MG63 (cell line): ENCODE results near the gene CTXND1. TPM values are rescaled to one million over a fixed set of nuclear protein-coding genes. Genes with fewer than 3 reads are reported as not detected.
A peak's percentile ranks its signal among the peaks of the same experiment; 100 is the strongest.

ENCODE experiments used
- DNase-seq: peaks from one replicate; pipeline ENCODE4 v3.0.0-alpha.2; 2020
- H3K27me3 ChIP-seq: fragments of 250-450 bp; sonication (Bioruptor Pico); 2 replicates; pipeline ENCODE4 v1.5.1; 2020; ENCODE audit warnings: mild to moderate bottlenecking, moderate library complexity
- H3K36me3 ChIP-seq: fragments of 250-450 bp; sonication (Bioruptor Pico); 2 replicates; pipeline ENCODE4 v1.5.1; 2020; ENCODE audit warnings: mild to moderate bottlenecking, moderate library complexity
- H3K4me3 ChIP-seq: fragments of 250-450 bp; sonication (Bioruptor Pico); 2 replicates; pipeline ENCODE4 v1.5.1; 2020; ENCODE audit warnings: mild to moderate bottlenecking, moderate library complexity
- H3K9me3 ChIP-seq: fragments of 250-450 bp; sonication (Bioruptor Pico); 2 replicates; pipeline ENCODE4 v1.5.1; 2020; ENCODE audit warnings: mild to moderate bottlenecking, moderate library complexity
- total RNA-seq: library from RNA; depleted of rRNA; stranded (reverse); fragments of >200 nt; shearing (Covaris generic); gene quantifications from 2 replicates; pipeline ENCODE4 v1.2.3, GENCODE V29; 2014; ENCODE audit warnings: low replicate concordance

Gene CTXND1
- total RNA-seq, 1 experiment from 2014 or later = not detected

- no peaks in the 10 kb centered on the region for H3K27me3 ChIP-seq
- DNase-seq = no peak
- H3K9me3 ChIP-seq = peaks cover 5% of the 10 kb centered on the region
- H3K36me3 ChIP-seq = peaks cover 74% of the 10 kb centered on the region
- H3K4me3 ChIP-seq = no peak overlapping the region
Observed at GRCh38 chr15:80180986-80181385, 71.0 kb downstream of the CTXND1 start.

- Histone ChIP-seq H3K27me3 (no peaks in the 10 kb centered on the region), H3K9me3 (peaks cover 5% of the 10 kb centered on the region), H3K36me3 (peaks cover 72% of the 10 kb centered on the region), H3K4me3 (no peak overlapping the region)
- DNase-seq = no peak
Observed at GRCh38 chr15:80180468-80180867, 71.5 kb downstream of the CTXND1 start.

DNA sequence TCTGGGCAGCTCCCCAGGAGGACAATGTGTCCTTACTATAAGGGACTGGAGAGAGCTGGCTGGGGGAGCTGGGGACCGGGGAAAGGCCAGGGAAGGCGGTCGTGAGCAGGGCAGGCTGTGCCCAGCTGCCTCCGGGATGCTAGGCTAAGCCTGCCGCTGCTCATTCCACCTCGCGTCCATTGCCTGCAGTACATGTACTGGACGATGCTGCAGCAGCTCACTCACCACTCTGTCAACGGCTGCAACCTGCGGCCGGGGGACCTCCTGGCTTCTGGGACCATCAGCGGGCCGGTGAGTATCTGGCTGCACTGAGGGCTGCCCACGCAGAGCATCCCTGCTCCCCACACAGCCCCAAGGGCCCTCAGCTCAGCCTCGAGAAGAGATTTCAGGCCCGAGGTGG, 72.1 kb downstream of the CTXND1 start:
- Histone ChIP-seq H3K4me3 (no peak overlapping the region), H3K36me3 (peaks cover 72% of the 10 kb centered on the region), H3K9me3 (peaks cover 5% of the 10 kb centered on the region), H3K27me3 (no peaks in the 10 kb centered on the region)
- no peak for DNase-seq

- Histone ChIP-seq H3K36me3 (peaks cover 68% of the 10 kb centered on the region), H3K27me3 (no peaks in the 10 kb centered on the region), H3K9me3 (peaks cover 5% of the 10 kb centered on the region), H3K4me3 (no peak overlapping the region)
- peak; percentile 84 for DNase-seq
Observed at GRCh38 chr15:80179025-80179759, 72.8 kb downstream of the CTXND1 start.

DNA sequence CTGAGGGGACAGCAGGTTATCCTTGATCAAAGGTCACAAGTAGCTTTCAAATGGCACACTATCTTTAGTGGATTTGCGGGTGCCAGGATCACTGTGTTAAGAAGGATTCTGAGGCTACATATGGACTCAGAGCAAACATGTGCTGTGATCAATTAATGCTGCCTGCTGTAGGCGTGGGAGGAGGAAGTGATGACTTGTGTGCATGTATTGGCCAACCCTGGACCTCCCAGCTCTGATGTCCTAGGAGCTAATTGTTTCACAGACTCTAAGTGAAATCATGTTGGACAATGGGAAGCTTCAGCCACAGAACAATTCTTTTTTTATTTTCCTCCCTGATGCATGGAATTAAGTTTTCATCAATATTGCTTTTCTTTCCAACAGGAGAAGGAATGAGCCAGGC, 74.9 kb downstream of the CTXND1 start:
- Histone ChIP-seq H3K4me3 (no peak overlapping the region), H3K36me3 (peaks cover 70% of the 10 kb centered on the region), H3K9me3 (peaks cover 5% of the 10 kb centered on the region), H3K27me3 (no peaks in the 10 kb centered on the region)
- DNase-seq = no peak

DNA sequence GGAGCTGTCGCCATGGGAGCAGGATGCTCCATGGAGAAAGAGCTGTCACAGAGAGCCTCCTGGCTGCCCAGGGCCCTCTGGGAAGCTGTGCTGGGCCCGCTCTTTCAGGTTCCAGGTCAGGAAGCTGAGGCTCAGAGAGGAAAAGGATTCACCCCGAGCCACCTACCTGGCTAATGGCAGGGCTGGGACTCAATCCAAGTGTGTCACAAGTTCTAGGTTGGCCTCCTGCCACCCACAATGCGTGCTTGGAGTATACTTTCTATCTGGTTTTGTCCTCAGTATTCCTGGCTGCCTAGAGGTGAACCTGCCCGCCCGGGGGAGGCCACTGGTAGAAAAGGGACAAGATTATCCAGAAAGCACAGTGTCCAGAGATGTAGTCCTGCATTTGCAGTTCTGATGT, 75.6 kb downstream of the CTXND1 start:
- DNase-seq = no peak
- Histone ChIP-seq H3K9me3 (peaks cover 5% of the 10 kb centered on the region), H3K36me3 (peaks cover 69% of the 10 kb centered on the region), H3K4me3 (no peak overlapping the region), H3K27me3 (no peaks in the 10 kb centered on the region)

GRCh38 chr15:80175436-80175835, 76.6 kb downstream of the CTXND1 start:
- Histone ChIP-seq H3K27me3 (no peaks in the 10 kb centered on the region), H3K4me3 (no peak overlapping the region), H3K9me3 (peaks cover 5% of the 10 kb centered on the region), H3K36me3 (peaks cover 64% of the 10 kb centered on the region)
- no peak for DNase-seq

- H3K9me3 ChIP-seq = peaks cover 5% of the 10 kb centered on the region
- H3K4me3 ChIP-seq = no peak overlapping the region
- H3K36me3 ChIP-seq = peaks cover 65% of the 10 kb centered on the region
- peak; percentile 92 for DNase-seq
- no peaks in the 10 kb centered on the region for H3K27me3 ChIP-seq
Observed at GRCh38 chr15:80174017-80174746, 77.8 kb downstream of the CTXND1 start.

DNA sequence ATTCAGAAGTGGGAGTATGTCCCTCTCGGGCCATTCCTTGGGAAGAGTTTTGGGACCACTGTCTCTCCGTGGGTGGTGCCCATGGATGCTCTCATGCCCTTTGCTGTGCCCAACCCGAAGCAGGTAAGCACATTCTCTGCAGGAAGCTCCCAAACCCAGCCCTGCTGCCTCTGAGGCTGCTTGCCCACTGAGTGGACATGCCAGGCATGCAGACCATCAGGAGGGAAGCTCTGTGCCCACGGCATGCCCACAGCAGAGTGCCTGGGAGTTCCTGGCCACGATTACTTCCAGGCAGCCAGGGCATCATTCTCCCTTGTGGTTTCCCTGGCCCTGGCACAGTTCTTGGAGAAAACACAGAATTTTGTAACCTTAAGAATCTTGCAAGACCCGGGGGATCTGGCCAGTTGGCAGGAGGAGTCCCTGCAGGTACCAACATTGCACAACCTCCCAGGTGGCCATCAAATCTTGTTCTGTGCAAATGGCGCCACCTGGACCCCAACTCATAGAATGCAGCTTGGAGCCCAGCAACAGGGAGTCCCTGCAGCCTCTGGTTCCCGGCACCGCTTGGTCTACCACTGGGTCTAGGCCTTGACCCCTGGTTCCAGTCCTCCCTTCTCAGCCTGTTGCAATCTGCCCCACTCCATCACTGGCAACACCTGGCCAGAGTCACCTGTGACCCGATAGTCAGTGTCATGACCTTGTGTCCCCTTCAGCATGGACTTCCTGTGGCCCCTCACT, 78.8 kb downstream of the CTXND1 start:
- H3K27me3 ChIP-seq = no peaks in the 10 kb centered on the region
- DNase-seq = peak; percentile 59
- H3K9me3 ChIP-seq = 0 out of 2 replicates have a peak, but pooled peaks cover 2% of the 10 kb centered on the region
- H3K36me3 ChIP-seq = peaks cover 64% of the 10 kb centered on the region
- H3K4me3 ChIP-seq = no peak overlapping the region

DNA sequence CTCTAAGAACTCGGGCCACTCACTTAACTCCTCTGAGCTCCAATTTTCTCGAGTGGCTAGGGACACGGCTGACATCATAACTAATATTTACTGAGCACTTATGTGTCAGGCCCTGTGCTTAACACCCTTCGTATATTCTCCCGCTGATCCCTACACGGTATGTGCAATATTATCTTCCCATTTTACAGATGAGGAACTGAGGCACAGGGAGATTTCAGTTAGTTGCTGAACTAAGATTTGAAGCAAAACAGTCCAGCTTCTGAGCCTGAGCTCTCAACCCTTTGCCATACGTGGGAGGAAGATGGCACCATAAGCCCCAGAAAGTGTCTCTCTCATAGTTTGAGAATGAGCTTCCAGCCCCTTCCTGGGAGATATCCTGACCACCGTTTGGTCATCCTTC, 79.6 kb downstream of the CTXND1 start:
- no peak for DNase-seq
- no peak overlapping the region for H3K4me3 ChIP-seq
- H3K36me3 ChIP-seq = peaks cover 59% of the 10 kb centered on the region
- H3K27me3 ChIP-seq = no peaks in the 10 kb centered on the region
- 0 out of 2 replicates have a peak, but pooled peaks cover 2% of the 10 kb centered on the region for H3K9me3 ChIP-seq

DNA sequence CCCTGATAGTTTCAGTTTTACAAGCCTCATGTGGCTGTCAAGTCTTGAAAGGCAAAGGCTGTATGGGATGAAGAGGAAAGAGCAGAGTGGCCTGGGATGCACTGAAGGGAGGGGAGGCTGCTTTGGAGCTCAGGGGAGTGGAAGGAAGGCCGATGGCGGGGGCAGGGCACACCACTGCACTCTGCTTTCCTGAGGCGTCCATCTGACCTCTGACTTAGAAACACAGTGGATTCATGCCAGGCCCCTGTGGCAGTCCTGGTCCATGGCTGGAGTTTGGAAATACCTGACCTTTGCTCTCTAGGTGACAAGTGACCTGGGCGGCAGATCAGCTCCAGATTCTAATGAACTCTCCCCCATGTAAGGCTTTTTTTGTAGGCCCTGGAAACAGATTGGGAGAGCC, 80.2 kb downstream of the CTXND1 start:
- no peaks in the 10 kb centered on the region for H3K9me3 ChIP-seq
- H3K4me3 ChIP-seq = no peak overlapping the region
- no peak for DNase-seq
- peaks cover 55% of the 10 kb centered on the region for H3K36me3 ChIP-seq
- H3K27me3 ChIP-seq = no peaks in the 10 kb centered on the region

DNA sequence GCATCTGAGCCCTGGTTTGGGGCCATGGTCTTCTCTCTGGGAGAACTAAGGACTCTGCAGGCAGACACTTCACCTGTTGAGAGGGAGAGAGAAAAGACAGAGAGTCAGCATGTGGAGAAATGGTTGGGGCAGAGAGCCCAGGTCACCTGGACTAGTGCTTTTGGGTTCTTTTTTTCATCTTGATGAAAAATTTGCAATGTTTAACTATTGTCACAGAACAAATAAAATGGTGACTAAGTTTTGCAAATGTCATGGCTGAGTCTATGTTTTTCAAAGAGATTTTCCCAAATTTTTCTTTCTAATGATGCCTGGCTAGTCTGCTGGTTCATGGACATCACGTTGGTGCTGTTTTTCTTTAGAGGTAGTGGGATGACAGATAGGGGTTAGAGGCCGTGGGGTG, 81.4 kb downstream of the CTXND1 start:
- Histone ChIP-seq H3K9me3 (no peaks in the 10 kb centered on the region), H3K27me3 (no peaks in the 10 kb centered on the region), H3K36me3 (peaks cover 51% of the 10 kb centered on the region), H3K4me3 (no peak overlapping the region)
- DNase-seq = no peak

DNA sequence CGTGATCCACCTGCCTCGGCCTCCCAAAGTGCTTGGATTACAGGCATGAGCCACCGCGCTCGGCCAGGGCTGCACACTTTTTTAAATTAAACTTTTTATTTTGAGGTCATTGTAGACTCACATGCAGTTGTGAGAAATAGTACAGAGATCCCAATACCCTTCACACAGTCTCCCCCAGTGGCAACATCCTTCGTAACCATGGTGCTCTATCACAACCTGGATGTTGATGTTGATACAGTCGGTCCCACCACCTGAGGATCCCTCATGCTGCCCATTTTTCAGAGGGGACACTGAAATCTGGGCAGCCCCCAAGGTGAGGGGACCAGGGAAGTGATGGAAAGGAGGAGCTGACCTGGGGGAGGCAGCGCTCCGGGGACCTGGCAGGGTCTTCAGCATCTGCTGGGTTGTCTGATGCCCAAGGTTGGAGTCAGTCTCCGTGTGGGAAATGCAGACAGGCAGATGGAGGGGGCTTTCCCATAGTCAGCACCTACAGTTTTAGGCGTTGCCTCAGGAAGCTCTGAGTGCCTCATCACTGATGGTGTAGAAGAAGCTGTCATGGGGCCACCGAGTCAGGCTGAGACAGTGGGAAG, 82.2 kb downstream of the CTXND1 start:
- H3K27me3 ChIP-seq = no peaks in the 10 kb centered on the region
- H3K9me3 ChIP-seq = no peaks in the 10 kb centered on the region
- peaks cover 43% of the 10 kb centered on the region for H3K36me3 ChIP-seq
- H3K4me3 ChIP-seq = no peak overlapping the region
- DNase-seq = no peak

- Histone ChIP-seq H3K36me3 (peaks cover 45% of the 10 kb centered on the region), H3K9me3 (no peaks in the 10 kb centered on the region), H3K4me3 (no peak overlapping the region), H3K27me3 (no peaks in the 10 kb centered on the region)
- no peak for DNase-seq
Observed at GRCh38 chr15:80168421-80168820, 83.6 kb downstream of the CTXND1 start.

DNA sequence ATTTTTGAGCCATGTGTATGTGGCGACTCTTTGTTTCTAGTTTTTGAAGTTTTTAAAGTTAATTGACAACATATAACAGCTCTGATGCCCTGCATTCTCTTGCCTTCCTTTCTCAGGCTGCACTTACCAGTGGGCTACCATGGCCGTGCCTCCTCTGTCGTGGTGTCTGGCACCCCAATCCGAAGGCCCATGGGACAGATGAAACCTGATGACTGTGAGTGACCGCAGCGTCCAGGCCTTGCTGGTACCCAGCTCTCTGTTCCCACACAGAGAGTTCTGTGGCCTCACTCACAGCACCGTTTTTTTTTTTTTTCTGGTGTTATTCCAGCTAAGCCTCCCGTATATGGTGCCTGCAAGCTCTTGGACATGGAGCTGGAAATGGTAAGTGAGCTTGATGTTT, 84.1 kb downstream of the CTXND1 start:
- peaks cover 45% of the 10 kb centered on the region for H3K36me3 ChIP-seq
- no peaks in the 10 kb centered on the region for H3K27me3 ChIP-seq
- no peaks in the 10 kb centered on the region for H3K9me3 ChIP-seq
- no peak for DNase-seq
- no peak overlapping the region for H3K4me3 ChIP-seq

DNA sequence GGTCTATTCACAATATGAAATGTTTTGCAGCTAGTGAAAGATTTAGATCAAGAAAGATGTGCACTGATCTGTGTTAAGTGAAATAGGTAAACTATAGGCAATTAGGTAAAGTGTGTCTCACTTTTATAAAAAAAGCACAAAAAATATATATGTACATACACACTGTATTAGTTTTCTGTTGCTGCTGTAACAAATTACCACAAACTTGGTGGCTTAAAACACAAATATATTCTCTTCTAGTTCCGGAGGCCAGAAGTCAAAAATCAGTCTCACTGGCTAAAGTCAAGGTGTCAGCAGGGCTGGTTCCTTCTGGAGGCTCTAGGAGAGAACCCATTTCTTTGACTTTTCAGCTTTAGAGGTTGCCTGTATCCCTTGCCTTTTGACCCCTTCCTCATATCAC, 88.1 kb downstream of the CTXND1 start:
- DNase-seq = no peak
- no peak overlapping the region for H3K4me3 ChIP-seq
- peaks cover 53% of the 10 kb centered on the region for H3K36me3 ChIP-seq
- H3K27me3 ChIP-seq = no peaks in the 10 kb centered on the region
- H3K9me3 ChIP-seq = no peaks in the 10 kb centered on the region

- H3K9me3 ChIP-seq = no peaks in the 10 kb centered on the region
- no peak overlapping the region for H3K4me3 ChIP-seq
- H3K27me3 ChIP-seq = no peaks in the 10 kb centered on the region
- DNase-seq = no peak
- peaks cover 54% of the 10 kb centered on the region for H3K36me3 ChIP-seq
Observed at GRCh38 chr15:80163217-80163616, 88.8 kb downstream of the CTXND1 start.
